Neural progenitor cell (in vitro differentiated cells): ENCODE measurements around the gene KRTAP16-1. TPM values are rescaled to one million over a fixed set of nuclear protein-coding genes. Genes with fewer than 3 reads are reported as not detected.
"Not testable (repeated sequence)": the region's sequence is repeated elsewhere in the genome, so short reads cannot be mapped to it uniquely, and the experiment has no call there.

Experiments used
- DNase-seq: peaks from one replicate; pipeline ENCODE4 v3.0.0-alpha.2; 2016; ENCODE audit warnings: low spot score
- H2AFZ ChIP-seq: fragments of 200-600 bp; sonication (generic); replicated peaks from 2 replicates; pipeline ENCODE4 v1.6.1; 2016; ENCODE audit warnings: antibody characterized with exemption
- H3F3A ChIP-seq: fragments of 200-600 bp; sonication (generic); 2 replicates; pipeline ENCODE4 v1.6.1; 2016; ENCODE audit warnings: antibody characterized with exemption, low read depth
- H3K27ac ChIP-seq: fragments of 200-600 bp; sonication (generic); 2 replicates; pipeline ENCODE4 v1.5.1; 2016; ENCODE audit warnings: mild to moderate bottlenecking
- H3K27me3 ChIP-seq: fragments of 200-600 bp; sonication (generic); 2 replicates; pipeline ENCODE4 v1.6.1; 2016; ENCODE audit warnings: mild to moderate bottlenecking, moderate library complexity
- H3K36me3 ChIP-seq: fragments of 200-600 bp; sonication (generic); 2 replicates; pipeline ENCODE4 v1.5.1; 2016
- H3K4me1 ChIP-seq: fragments of 200-600 bp; sonication (generic); 2 replicates; pipeline ENCODE4 v1.6.1; 2016; ENCODE audit warnings: mixed run types
- H3K4me2 ChIP-seq: fragments of 200-600 bp; sonication (generic); 2 replicates; pipeline ENCODE4 v1.6.1; 2016
- H3K4me3 ChIP-seq: fragments of 200-600 bp; sonication (generic); 2 replicates; pipeline ENCODE4 v1.5.1; 2016
- H3K79me2 ChIP-seq: fragments of 200-600 bp; sonication (generic); 2 replicates; pipeline ENCODE4 v1.6.1; 2016; ENCODE audit warnings: low read depth
- H3K9ac ChIP-seq: fragments of 200-600 bp; sonication (generic); 2 replicates; pipeline ENCODE4 v1.6.1; 2016
- H3K9me3 ChIP-seq: fragments of 200-600 bp; sonication (generic); 2 replicates; pipeline ENCODE4 v1.5.1; 2016; ENCODE audit warnings: low read depth
- H4K20me1 ChIP-seq: fragments of 200-600 bp; sonication (generic); 2 replicates; pipeline ENCODE4 v1.6.1; 2016; ENCODE audit warnings: low read depth
- H3K27ac Mint-ChIP-seq: 3 replicates; pipeline ENCODE4 v1.8.0; 2021; ENCODE audit warnings: mixed read lengths
- H3K27me3 Mint-ChIP-seq: 2 replicates; pipeline ENCODE4 v1.8.0; 2022; ENCODE audit warnings: low read depth, mild to moderate bottlenecking, inconsistent platforms, moderate library complexity, mixed read lengths; ENCODE audit not compliant: insufficient read depth
- H3K36me3 Mint-ChIP-seq: 3 replicates; pipeline ENCODE4 v1.8.0; 2021; ENCODE audit warnings: mixed read lengths
- H3K4me1 Mint-ChIP-seq: 3 replicates; pipeline ENCODE4 v1.8.0; 2021; ENCODE audit warnings: mixed read lengths
- H3K4me3 Mint-ChIP-seq: 3 replicates; pipeline ENCODE4 v1.8.0; 2021; ENCODE audit warnings: mild to moderate bottlenecking, moderate library complexity, mixed read lengths
- H3K9me3 Mint-ChIP-seq: 3 replicates; pipeline ENCODE4 v1.8.0; 2020; ENCODE audit warnings: mixed read lengths
- EZH2 ChIP-seq: fragments of 200-600 bp; sonication (generic); IDR thresholded peaks from 2 replicates; pipeline ENCODE4 v1.6.1; 2017; ENCODE audit warnings: antibody characterized with exemption, mild to moderate bottlenecking, moderate library complexity
- EZH2phosphoT487 ChIP-seq: fragments of 200-600 bp; sonication (generic); IDR thresholded peaks from 2 replicates; pipeline ENCODE4 v1.6.1; 2017; ENCODE audit warnings: antibody characterized with exemption
- total RNA-seq: library from RNA; depleted of rRNA; stranded (reverse); fragments of >200 nt; gene quantifications from 2 replicates; pipeline ENCODE4 v1.2.3, GENCODE V29; 2015; ENCODE audit warnings: low replicate concordance
- TF ChIP-seq, protein P1 (sequence below): fragments of 200-600 bp; sonication (generic); IDR thresholded peaks from 2 replicates; pipeline ENCODE4 v1.5.1; 2017; ENCODE audit warnings: antibody characterized with exemption, mild to moderate bottlenecking

The KRTAP16-1 gene
- total RNA-seq, 1 donor from 2014 or later = not detected

GRCh38 chr17:41278176-41278955 lies 30.7 kb downstream of the KRTAP16-1 start:
- H3K4me3 Mint-ChIP-seq = no peak overlapping the region
- Histone ChIP-seq H3K36me3 (no peaks in the 10 kb centered on the region), H3K4me1 (no peaks in the 10 kb centered on the region), H3K79me2 (no peaks in the 10 kb centered on the region), H3F3A (no peaks in the 10 kb centered on the region), H3K9ac (no peak overlapping the region), H3K9me3 (no peaks in the 10 kb centered on the region), H3K4me2 (no peak overlapping the region), H3K27ac (no peak overlapping the region), H2AFZ (no peak overlapping the region), H4K20me1 (no peaks in the 10 kb centered on the region), H3K27me3 (no peaks in the 10 kb centered on the region), H3K4me3 (no peak overlapping the region)
- peaks cover 4% of the 10 kb centered on the region for H3K27me3 Mint-ChIP-seq
- no peaks in the 10 kb centered on the region for H3K36me3 Mint-ChIP-seq
- no peak overlapping the region for H3K27ac Mint-ChIP-seq
- TF ChIP-seq EZH2 = no peak
- TF ChIP-seq EZH2phosphoT487 = no peak
- TF ChIP-seq, protein P1, sequence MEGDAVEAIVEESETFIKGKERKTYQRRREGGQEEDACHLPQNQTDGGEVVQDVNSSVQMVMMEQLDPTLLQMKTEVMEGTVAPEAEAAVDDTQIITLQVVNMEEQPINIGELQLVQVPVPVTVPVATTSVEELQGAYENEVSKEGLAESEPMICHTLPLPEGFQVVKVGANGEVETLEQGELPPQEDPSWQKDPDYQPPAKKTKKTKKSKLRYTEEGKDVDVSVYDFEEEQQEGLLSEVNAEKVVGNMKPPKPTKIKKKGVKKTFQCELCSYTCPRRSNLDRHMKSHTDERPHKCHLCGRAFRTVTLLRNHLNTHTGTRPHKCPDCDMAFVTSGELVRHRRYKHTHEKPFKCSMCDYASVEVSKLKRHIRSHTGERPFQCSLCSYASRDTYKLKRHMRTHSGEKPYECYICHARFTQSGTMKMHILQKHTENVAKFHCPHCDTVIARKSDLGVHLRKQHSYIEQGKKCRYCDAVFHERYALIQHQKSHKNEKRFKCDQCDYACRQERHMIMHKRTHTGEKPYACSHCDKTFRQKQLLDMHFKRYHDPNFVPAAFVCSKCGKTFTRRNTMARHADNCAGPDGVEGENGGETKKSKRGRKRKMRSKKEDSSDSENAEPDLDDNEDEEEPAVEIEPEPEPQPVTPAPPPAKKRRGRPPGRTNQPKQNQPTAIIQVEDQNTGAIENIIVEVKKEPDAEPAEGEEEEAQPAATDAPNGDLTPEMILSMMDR = no peak
- no peaks in the 10 kb centered on the region for H3K4me1 Mint-ChIP-seq
- no peak for DNase-seq
- no peaks in the 10 kb centered on the region for H3K9me3 Mint-ChIP-seq

GRCh38 chr17:41275648-41276190 lies 33.4 kb downstream of the KRTAP16-1 start, which contains the start of gene KRTAP9-7:
KRTAP9-7 (plus strand) TSS chr17:41275698; CDS start chr17:41275698, 0 bp downstream.
- H3K4me1 ChIP-seq, H3K4me1 Mint-ChIP-seq, H3K4me2 ChIP-seq, H3K27ac ChIP-seq, H3K36me3 ChIP-seq, H3K4me3 Mint-ChIP-seq, H3F3A ChIP-seq, H3K9me3 ChIP-seq, H3K79me2 ChIP-seq, H3K27ac Mint-ChIP-seq, H4K20me1 ChIP-seq, H3K27me3 ChIP-seq, DNase-seq, H3K9me3 Mint-ChIP-seq, H3K4me3 ChIP-seq, H3K9ac ChIP-seq, H2AFZ ChIP-seq, H3K27me3 Mint-ChIP-seq, H3K36me3 Mint-ChIP-seq: not testable (repeated sequence)

DNA sequence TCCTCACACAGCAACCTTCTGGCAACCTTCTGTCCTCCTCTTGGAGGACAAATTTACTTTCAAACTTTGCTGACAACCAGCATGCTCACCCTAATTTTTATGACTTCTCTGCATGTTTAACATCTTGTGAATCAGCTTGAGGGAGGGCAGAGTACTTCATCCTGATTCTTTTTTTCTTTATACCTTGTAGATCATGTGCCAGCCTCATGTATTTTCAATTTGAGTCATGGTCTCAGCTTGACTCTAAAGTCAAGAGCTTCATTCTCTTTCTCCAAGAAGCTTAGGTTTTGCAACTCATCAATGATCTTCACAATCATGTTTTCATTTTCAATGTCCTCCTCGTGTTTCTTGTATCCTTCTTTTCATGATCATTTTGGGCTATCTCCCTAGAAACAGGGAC lies 37.3 kb downstream of the KRTAP16-1 start:
- Mint-ChIP-seq H3K36me3 (no peaks in the 10 kb centered on the region), H3K4me3 (no peak overlapping the region), H3K27ac (no peak overlapping the region), H3K9me3 (no peaks in the 10 kb centered on the region), H3K4me1 (no peaks in the 10 kb centered on the region), H3K27me3 (peaks cover 4% of the 10 kb centered on the region)
- H3F3A ChIP-seq = no peaks in the 10 kb centered on the region
- TF ChIP-seq EZH2 (no peak), EZH2phosphoT487 (no peak)
- TF ChIP-seq, protein P1 = no peak
- H3K27me3 ChIP-seq = no peaks in the 10 kb centered on the region
- H4K20me1 ChIP-seq = no peaks in the 10 kb centered on the region
- H2AFZ ChIP-seq = no peak overlapping the region
- no peak overlapping the region for H3K9ac ChIP-seq
- H3K27ac ChIP-seq = no peak overlapping the region
- H3K4me2 ChIP-seq = no peak overlapping the region
- H3K9me3 ChIP-seq = no peaks in the 10 kb centered on the region
- no peaks in the 10 kb centered on the region for H3K36me3 ChIP-seq
- H3K4me1 ChIP-seq = no peaks in the 10 kb centered on the region
- DNase-seq = no peak
- no peak overlapping the region for H3K4me3 ChIP-seq
- no peaks in the 10 kb centered on the region for H3K79me2 ChIP-seq

DNA sequence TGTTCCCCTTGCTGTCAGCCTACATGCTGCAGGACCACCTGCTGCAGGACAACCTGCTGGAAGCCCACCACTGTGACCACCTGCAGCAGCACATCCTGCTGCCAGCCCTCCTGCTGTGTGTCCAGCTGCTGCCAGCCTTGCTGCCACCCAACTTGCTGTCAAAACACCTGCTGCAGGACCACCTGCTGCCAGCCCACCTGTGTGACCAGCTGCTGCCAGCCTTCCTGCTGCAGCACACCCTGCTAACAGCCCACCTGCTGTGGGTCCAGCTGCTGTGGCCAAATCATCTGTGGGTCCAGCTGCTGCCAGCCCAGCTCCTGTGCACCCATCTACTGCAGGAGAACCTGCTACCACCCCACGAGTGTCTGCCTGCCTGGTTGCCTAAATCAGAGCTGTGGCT lies 37.8 kb downstream of the KRTAP16-1 start:
- not testable (repeated sequence) for H3K27me3 ChIP-seq, H3K79me2 ChIP-seq, H3K4me3 Mint-ChIP-seq, H3K9me3 ChIP-seq, H3K4me1 ChIP-seq, H3K9ac ChIP-seq, H3K36me3 ChIP-seq, H3K36me3 Mint-ChIP-seq, H3K9me3 Mint-ChIP-seq, H2AFZ ChIP-seq, H3K4me1 Mint-ChIP-seq, H3K4me3 ChIP-seq, H3F3A ChIP-seq, H3K27me3 Mint-ChIP-seq, H3K27ac Mint-ChIP-seq, DNase-seq, H3K27ac ChIP-seq, H3K4me2 ChIP-seq, H4K20me1 ChIP-seq
